ENCODE measurements around the gene ADAM17. TPM values are rescaled to one million over a fixed set of nuclear protein-coding genes. Genes with fewer than 3 reads are reported as not detected.
"Not testable (repeated sequence)": the region's sequence is repeated elsewhere in the genome, so short reads cannot be mapped to it uniquely, and the experiment has no call there.

Gene ADAM17
- total and polyA plus RNA-seq, 2 of the 13 experiments (the other 11 are each of a cell fraction or from before 2014, with no cell fraction given) = 6.5 to 33.4 TPM

DNA sequence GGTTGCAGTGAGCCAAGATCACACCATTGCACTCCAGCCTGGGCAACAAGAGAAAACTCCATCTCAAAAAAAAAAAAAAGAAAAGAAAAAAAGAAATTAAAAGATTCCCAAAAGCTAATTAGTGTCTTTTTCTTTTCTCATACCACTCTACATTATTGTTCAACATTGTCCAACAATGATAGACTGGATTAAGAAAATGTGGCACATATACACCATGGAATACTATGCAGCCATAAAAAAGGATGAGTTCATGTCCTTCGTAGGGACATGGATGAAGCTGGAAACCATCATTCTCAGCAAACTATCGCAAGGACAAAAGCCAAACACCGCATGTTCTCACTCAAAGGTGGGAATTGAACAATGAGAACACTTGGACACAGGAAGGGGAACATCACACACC is 41.7 kb downstream of the ADAM17 start:
- intact Hi-C loops (cut with micrococcal nuclease; ENCODE audit: unreplicated experiment); H3K4me2 ChIP-seq (ENCODE audit: low read depth, low read length); in situ Hi-C loops (cut with HindIII; ENCODE audit: extremely low pct_ligation_motif_present, low pct_unique_long_range_greater_than_20kb); H3K9me3 ChIP-seq (ENCODE audit: low read length); H3K4me1 ChIP-seq (ENCODE audit: insufficient read depth, low read length); H3K27ac ChIP-seq (ENCODE audit: extremely low read length, insufficient read depth, low read length); CTCF ChIA-PET (ENCODE audit: low intra/inter-chr PET ratio, low total read pairs); H3K27me3 ChIP-seq (ENCODE audit: control insufficient read depth in 1 of 2, insufficient read depth in 2 of 2, low read length in 2 of 2); H4K20me1 ChIP-seq (ENCODE audit: insufficient read depth, low read length); POLR2A ChIA-PET; H2AFZ ChIP-seq (ENCODE audit: low read length); H3K9ac ChIP-seq (ENCODE audit: insufficient read depth, low read depth, low read length); FAIRE-seq; ATAC-seq; BruUV-seq (replicated peaks); H3K79me2 ChIP-seq (ENCODE audit: insufficient read depth, low read length); DNase-seq (ENCODE audit: low spot score); H3K4me3 ChIP-seq (replicated peaks in 1 of 3; ENCODE audit: insufficient read depth in 1 of 3, low read depth in 2 of 3, low read length in 3 of 3): not testable (repeated sequence)
- peaks cover 5 to 40% of the 10 kb centered on the region in 2 experiments for H3K36me3 ChIP-seq (replicated peaks in 1 of 2; ENCODE audit: control insufficient read depth in 1 of 2, insufficient read depth in 2 of 2, low read length in 2 of 2)
- WGBS (ENCODE audit: low lambda C conversion rate) = 91% methylated on average over 3 of the region's 3 CpGs

DNA sequence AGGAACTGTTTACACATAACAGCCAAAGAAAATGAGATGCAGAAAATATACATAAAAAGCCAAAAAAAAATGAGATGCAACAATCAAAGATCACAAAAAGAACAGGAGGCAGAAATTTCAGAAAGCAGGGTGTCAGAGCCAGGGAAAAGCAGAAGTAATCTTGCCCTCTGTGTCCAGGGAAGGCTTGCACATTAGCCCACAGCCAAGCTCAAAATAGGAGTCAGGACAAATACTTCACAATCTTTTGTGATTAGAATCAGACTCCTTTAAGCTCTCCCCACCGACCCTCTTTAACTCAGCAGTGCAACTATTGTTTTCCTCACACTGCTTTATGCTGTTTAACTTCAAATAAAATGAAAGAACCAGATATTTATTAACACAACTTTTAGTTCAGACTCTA is 46.7 kb downstream of the ADAM17 start:
- Histone ChIP-seq H3K36me3 (replicated peaks in 1 of 2; ENCODE audit: control insufficient read depth in 1 of 2, insufficient read depth in 2 of 2, low read length in 2 of 2) (peaks cover 5 to 42% of the 10 kb centered on the region in 2 experiments), H2AFZ (ENCODE audit: low read length) (no peak overlapping the region), H3K4me3 (replicated peaks in 1 of 3; ENCODE audit: insufficient read depth in 1 of 3, low read depth in 2 of 3, low read length in 3 of 3) (no peak overlapping the region), H3K27ac (ENCODE audit: extremely low read length, insufficient read depth, low read length) (no peak overlapping the region), H3K27me3 (ENCODE audit: control insufficient read depth in 1 of 2, insufficient read depth in 2 of 2, low read length in 2 of 2) (no peaks in the 10 kb centered on the region), H3K79me2 (ENCODE audit: insufficient read depth, low read length) (no peaks in the 10 kb centered on the region), H3K4me2 (ENCODE audit: low read depth, low read length) (no peak overlapping the region), H3K9ac (ENCODE audit: insufficient read depth, low read depth, low read length) (no peak overlapping the region), H3K4me1 (ENCODE audit: insufficient read depth, low read length) (no peaks in the 10 kb centered on the region), H3K9me3 (ENCODE audit: low read length) (no peaks in the 10 kb centered on the region), H4K20me1 (ENCODE audit: insufficient read depth, low read length) (no peaks in the 10 kb centered on the region)
- ATAC-seq (no peak), DNase-seq (ENCODE audit: low spot score) (no peak), FAIRE-seq (no peak)
- WGBS (ENCODE audit: low lambda C conversion rate) = 71% methylated on average over 1 of the region's 1 CpG
- TF ChIP-seq ZZZ3 (CRISPR knock-in tag; IDR thresholded peaks at IDR 0.05; ENCODE audit: borderline replicate concordance) = no peak
- no peak for TF ChIP-seq ONECUT2 (CRISPR knock-in tag; IDR thresholded peaks at IDR 0.05)
- no peak for TF ChIP-seq SP1 (IDR thresholded peaks at IDR 0.05)
- TF ChIP-seq SP1 (CRISPR knock-in tag; IDR thresholded peaks at IDR 0.05) = no peak
- no peak for TF ChIP-seq GTF2F1 (IDR thresholded peaks at IDR 0.05; ENCODE audit: low read length)
- TF ChIP-seq ZNF180 (CRISPR knock-in tag; IDR thresholded peaks at IDR 0.05; ENCODE audit: borderline replicate concordance, low read depth) = no peak
- no peak for TF ChIP-seq SIN3A (IDR thresholded peaks at IDR 0.05; ENCODE audit: borderline replicate concordance, low read depth, low read length)
- no peak for TF ChIP-seq ZNF570 (CRISPR knock-in tag; IDR thresholded peaks at IDR 0.05; ENCODE audit: borderline replicate concordance)
- no peak for TF ChIP-seq SALL2 (CRISPR knock-in tag; IDR thresholded peaks at IDR 0.05)
- TF ChIP-seq ADNP (CRISPR knock-in tag; IDR thresholded peaks at IDR 0.05) = no peak
- in situ Hi-C loops (cut with HindIII; ENCODE audit: extremely low pct_ligation_motif_present, low pct_unique_long_range_greater_than_20kb) (no loop called here), intact Hi-C loops (cut with micrococcal nuclease; ENCODE audit: unreplicated experiment) (no loop called here)
- CTCF ChIA-PET (ENCODE audit: low intra/inter-chr PET ratio, low total read pairs) = no interaction called here
- BruUV-seq (replicated peaks) = no TSS peak
- POLR2A ChIA-PET = no interaction called here
